H1 (cell line): ENCODE results near the gene MAP3K3. TPM values are rescaled to one million over a fixed set of nuclear protein-coding genes. Genes with fewer than 3 reads are reported as not detected.
A peak's percentile ranks its signal among the peaks of the same experiment; 100 is the strongest.

Experiments
- CTCF ChIA-PET: fragments of 300-600 bp; sonication (Branson Sonifier 250); formaldehyde crosslinking; loops from one replicate; lab custom pipeline; 2021; ENCODE audit not compliant: partially characterized antibody; lab: Charles Lee
- POLR2A ChIA-PET: fragments of 300-600 bp; sonication (Branson Sonifier 250); formaldehyde crosslinking; loops from one replicate; lab custom pipeline; 2021; ENCODE audit warnings: inconsistent platforms; ENCODE audit not compliant: partially characterized antibody; lab: Charles Lee
- DNase-seq, 2 experiments: peaks; one replicate each; pipeline versions ENCODE4 v3.0.0 to v3.0.0-alpha.2; 2010 to 2022; ENCODE audit warnings: low spot score in 2 of 2, low read depth in 1 of 2, mixed read lengths in 1 of 2
- FAIRE-seq: peaks from 2 replicates; lab custom pipeline; 2011; peaks lifted over from hg19 to GRCh38; lab: Jason Lieb, UNC
- H2AFZ ChIP-seq: 2 replicates; pipeline ENCODE4 v1.8.1; 2012; ENCODE audit warnings: low read length, inconsistent platforms
- H2AK5ac ChIP-seq: 2 replicates; pipeline ENCODE4 v1.6.1; 2013; ENCODE audit warnings: low read depth, low read length
- H2BK120ac ChIP-seq: replicated peaks from 2 replicates; pipeline ENCODE3; 2013; ENCODE audit warnings: low read depth, low read length, inconsistent platforms
- H2BK12ac ChIP-seq: 2 replicates; pipeline ENCODE4 v1.6.1; 2013; ENCODE audit warnings: low read depth, low read length
- H2BK15ac ChIP-seq: 2 replicates; pipeline ENCODE4 v1.6.1; 2013; ENCODE audit warnings: low read length
- H2BK20ac ChIP-seq: 2 replicates; pipeline ENCODE4 v1.6.1; 2013; ENCODE audit warnings: low read length
- H2BK5ac ChIP-seq: 2 replicates; pipeline ENCODE4 v1.6.1; 2013; ENCODE audit warnings: low read depth, low read length
- H3K14ac ChIP-seq: 2 replicates; pipeline ENCODE4 v1.6.1; 2013; ENCODE audit warnings: inconsistent platforms; ENCODE audit not compliant: insufficient read length
- H3K18ac ChIP-seq: 2 replicates; pipeline ENCODE4 v1.6.1; 2013; ENCODE audit warnings: low read length; ENCODE audit errors: extremely low read depth
- H3K23ac ChIP-seq: 2 replicates; pipeline ENCODE4 v1.6.1; 2013; ENCODE audit warnings: inconsistent platforms; ENCODE audit not compliant: insufficient read length
- H3K23me2 ChIP-seq: 2 replicates; pipeline ENCODE4 v1.6.1; 2013; ENCODE audit warnings: low read depth, low read length
- H3K27ac ChIP-seq: 2 replicates; pipeline ENCODE4 v1.6.1; 2011; ENCODE audit warnings: low read depth, low read length, inconsistent platforms
- H3K27me3 ChIP-seq, 4 experiments: replicated peaks in 1 of 4; 1 replicate in 1 of 4; 2 replicates in 3 of 4; pipeline versions ENCODE4 v1.6.1 to v1.8.1; 2011 to 2013; ENCODE audit warnings: low read length in 3 of 4, mild to moderate bottlenecking in 3 of 4, inconsistent platforms in 2 of 4, mixed read lengths in 2 of 4, moderate library complexity in 1 of 4; ENCODE audit not compliant: control insufficient read depth in 3 of 4, insufficient read depth in 3 of 4; ENCODE audit errors: extremely low read depth in 1 of 4
- H3K36me3 ChIP-seq, 4 experiments: 2 replicates each; pipeline versions ENCODE4 v1.6.1 to v1.8.1; 2011 to 2013; ENCODE audit warnings: mild to moderate bottlenecking in 4 of 4, low read length in 3 of 4, moderate library complexity in 2 of 4, control low read depth in 1 of 4, inconsistent platforms in 1 of 4; ENCODE audit not compliant: insufficient read depth in 4 of 4, control insufficient read depth in 2 of 4
- H3K4ac ChIP-seq: replicated peaks from 2 replicates; pipeline ENCODE3; 2013; ENCODE audit warnings: low read length, low read depth, mixed read lengths, inconsistent platforms; ENCODE audit not compliant: insufficient read length
- H3K4me1 ChIP-seq, 4 experiments: replicated peaks in 1 of 4; 1 replicate in 1 of 4; 2 replicates in 3 of 4; pipeline versions ENCODE4 v1.6.1 to v1.8.1; 2011 to 2013; ENCODE audit warnings: low read length in 3 of 4, inconsistent platforms in 2 of 4, mixed read lengths in 1 of 4; ENCODE audit not compliant: insufficient read depth in 4 of 4, control insufficient read depth in 3 of 4
- H3K4me2 ChIP-seq, 2 experiments: 2 replicates each; pipeline versions ENCODE4 v1.6.1 to v1.8.1; 2011 to 2013; ENCODE audit warnings: low read depth in 2 of 2, low read length in 2 of 2, control low read depth in 1 of 2, inconsistent platforms in 1 of 2, mild to moderate bottlenecking in 1 of 2; ENCODE audit not compliant: insufficient read depth in 1 of 2
- H3K4me3 ChIP-seq, 4 experiments: fragments of 200-600, 300-600 bp in 1 of 4; sonication (generic), shearing (Covaris generic), sonication (Bioruptor Twin) in 1 of 4; 2 replicates each; pipeline versions ENCODE4 v1.5.1 to v1.8.1; 2011 to 2016; ENCODE audit warnings: low read length in 4 of 4, low read depth in 3 of 4, control low read depth in 2 of 4, inconsistent platforms in 2 of 4, mild to moderate bottlenecking in 2 of 4, mixed read lengths in 1 of 4, moderate library complexity in 1 of 4; ENCODE audit not compliant: insufficient read depth in 2 of 4; ENCODE audit errors: extremely low read depth in 1 of 4
- H3K56ac ChIP-seq: replicated peaks from 2 replicates; pipeline ENCODE3; 2013; ENCODE audit warnings: low read depth, mild to moderate bottlenecking, mixed read lengths, low read length, inconsistent platforms; ENCODE audit not compliant: insufficient read length
- H3K79me1 ChIP-seq: 2 replicates; pipeline ENCODE4 v1.6.1; 2013; ENCODE audit warnings: low read depth, low read length, control low read depth
- H3K79me2 ChIP-seq, 2 experiments: 2 replicates each; pipeline versions ENCODE4 v1.6.1 to v1.8.1; 2012 to 2013; ENCODE audit warnings: low read length in 2 of 2, mild to moderate bottlenecking in 2 of 2, inconsistent platforms in 1 of 2; ENCODE audit not compliant: insufficient read depth in 2 of 2, control insufficient read depth in 1 of 2
- H3K9ac ChIP-seq, 4 experiments: replicated peaks in 1 of 4; 1 replicate in 1 of 4; 2 replicates in 3 of 4; pipeline versions ENCODE4 v1.6.1 to v1.8.1; 2011 to 2013; ENCODE audit warnings: low read depth in 3 of 4, low read length in 3 of 4, control low read depth in 2 of 4, mild to moderate bottlenecking in 2 of 4, moderate library complexity in 2 of 4, inconsistent platforms in 1 of 4; ENCODE audit errors: extremely low read depth in 1 of 4
- H3K9me3 ChIP-seq, 2 experiments: 2 replicates each; pipeline versions ENCODE4 v1.6.1 to v1.8.1; 2012 to 2013; ENCODE audit warnings: mild to moderate bottlenecking in 2 of 2, moderate library complexity in 2 of 2, control low read depth in 1 of 2, inconsistent platforms in 1 of 2, low read depth in 1 of 2, low read length in 1 of 2, mixed read lengths in 1 of 2; ENCODE audit not compliant: insufficient read depth in 2 of 2
- H4K20me1 ChIP-seq, 2 experiments: replicated peaks in 1 of 2; 2 replicates each; pipeline versions ENCODE3 to v1.8.1; 2011 to 2013; ENCODE audit warnings: inconsistent platforms in 2 of 2, low read length in 2 of 2, mild to moderate bottlenecking in 1 of 2; ENCODE audit not compliant: insufficient read depth in 2 of 2, control insufficient read depth in 1 of 2
- H4K5ac ChIP-seq: 2 replicates; pipeline ENCODE4 v1.6.1; 2013; ENCODE audit warnings: low read length, low read depth, mixed read lengths, inconsistent platforms; ENCODE audit not compliant: insufficient read length
- H4K8ac ChIP-seq: 2 replicates; pipeline ENCODE4 v1.8.0; 2013; ENCODE audit warnings: mild to moderate bottlenecking, moderate library complexity, low read length, inconsistent platforms; ENCODE audit not compliant: insufficient read depth; ENCODE audit errors: extremely low read depth
- H4K91ac ChIP-seq: replicated peaks from 2 replicates; pipeline ENCODE3; 2013; ENCODE audit warnings: low read length, mixed read lengths, inconsistent platforms; ENCODE audit not compliant: insufficient read length
- NANOG ChIP-seq: IDR thresholded peaks from 2 replicates; pipeline ENCODE4 v1.6.1; 2011; ENCODE audit warnings: low read length, low read depth, mild to moderate bottlenecking, inconsistent platforms; ENCODE audit not compliant: insufficient read depth, poor library complexity, severe bottlenecking
- POLR2A ChIP-seq, 2 experiments: IDR thresholded peaks; 1 replicate in 1 of 2; 2 replicates in 1 of 2; pipeline ENCODE4 v1.6.1; 2011; ENCODE audit warnings: low read depth in 2 of 2, low read length in 2 of 2, mild to moderate bottlenecking in 2 of 2; ENCODE audit errors: control extremely low read depth in 1 of 2
- POLR2AphosphoS5 ChIP-seq: IDR thresholded peaks from 2 replicates; pipeline ENCODE4 v1.6.1; 2011; ENCODE audit warnings: low read depth, low read length
- WGBS, 2 experiments: shearing (Covaris generic) in 1 of 2; methylation state at CpG; one replicate each; pipeline versions ENCODE4 v1.1.6 to v1.1.7; 2013 to 2015; ENCODE audit warnings: low lambda C conversion rate in 2 of 2, mixed read lengths in 2 of 2, inconsistent platforms in 1 of 2, low coverage in 1 of 2, missing lambda C conversion rate in 1 of 2; ENCODE audit not compliant: insufficient replicate concordance in 2 of 2, insufficient coverage in 1 of 2, insufficient read length in 1 of 2; ENCODE audit errors: extremely low coverage in 1 of 2, missing lambda C conversion rate in 1 of 2; 5-methylcytosine and 5-hydroxymethylcytosine counted together
- polyA plus RNA-seq, 7 experiments: library from polyadenylated mRNA; depleted of rRNA in 3 of 7; stranded (reverse) in 5 of 7; unstranded in 2 of 7; fragments of >200 nt in 5 of 7; fragments of 200-250 nt in 2 of 7; gene quantifications; 1 replicate in 5 of 7; 2 replicates in 1 of 7; 4 replicates in 1 of 7; pipeline versions ENCODE4 v1.2.1 to v1.2.3, GENCODE V29; 2011 to 2013; ENCODE audit warnings: missing spikeins in 2 of 7, mixed read lengths in 2 of 7
- total RNA-seq: library from RNA; stranded (reverse); fragmentation: NEBNext Ultra II Directional; extraction: Animal tissue kit (Norgen Biotek cat#: 25700); gene quantifications from 2 replicates; pipeline ENCODE4 v1.2.1, GENCODE V29; 2021

Gene MAP3K3
- total and polyA plus RNA-seq, 2 of the 8 experiments (the other 6 are each of a cell fraction or from before 2014, with no cell fraction given) = 10.3 to 21.0 TPM

GRCh38 chr17:63694229-63694949, 72.2 kb downstream of the MAP3K3 start:
- Histone ChIP-seq H2BK15ac (no peak overlapping the region), H3K23ac (no peak overlapping the region), H3K9ac (no peak overlapping the region), H2BK5ac (no peak overlapping the region), H4K8ac (no peak overlapping the region), H3K23me2 (peaks cover 7% of the 10 kb centered on the region; the same call in 1 of the 2 replicates), H3K4ac (no peak overlapping the region), H3K56ac (no peak overlapping the region), H3K9me3 (no peaks in the 10 kb centered on the region), H3K14ac (no peak overlapping the region), H2BK120ac (no peak overlapping the region), H3K79me2 (no peaks in the 10 kb centered on the region), H2BK12ac (no peak overlapping the region), H3K4me2 (no peak overlapping the region), H3K27me3 (no peaks in the 10 kb centered on the region), H3K4me3 (no peak overlapping the region), H2AFZ (no peak overlapping the region), H4K91ac (no peak overlapping the region), H4K20me1 (peaks cover 3 to 6% of the 10 kb centered on the region in 2 experiments), H2BK20ac (no peak overlapping the region), H3K36me3 (peaks cover 3 to 15% (median 5%) of the 10 kb centered on the region in 4 experiments; a peak in 5 of 8 replicates), H3K18ac (no peak overlapping the region), H3K27ac (no peak overlapping the region; the same call in 1 of the 2 replicates), H3K79me1 (no peaks in the 10 kb centered on the region), H3K4me1 (peaks cover 0 to 19% (median 7%) of the 10 kb centered on the region in 4 experiments; a peak in 5 of 7 replicates), H2AK5ac (no peak overlapping the region), H4K5ac (no peak overlapping the region)
- no peak for FAIRE-seq
- ChIA-PET POLR2A (interaction anchor here (0.7 to 2.3 kb wide), 6 partner anchors 9 to 98 kb away, joined by 3 to 9 read pairs (median 4); partner anchors contain the start of genes CCDC47 and DDX42), CTCF (interaction anchor here (0.7 to 7.3 kb wide), 18 partner anchors 9 to 292 kb away, joined by 3 to 65 read pairs (median 4); no protein-coding TSS in a partner anchor)
- DNase-seq = no peak
- no peak for TF ChIP-seq NANOG
- TF ChIP-seq POLR2AphosphoS5 = peak; percentile 68; the same call in 1 of the 2 replicates
- peak in 1 of 2 experiments; percentile 22; a peak in 1 of 3 replicates for TF ChIP-seq POLR2A (IDR thresholded peaks at IDR 0.05; ENCODE audit: control extremely low read depth in 1 of 2, low read depth in 2 of 2, low read length in 2 of 2)
- 77% methylated on average over 12 of the region's 12 CpGs; no CpG with 5 or more reads in 1 of the 2 experiments for WGBS, 2 experiments
